ENCODE measurements around the gene KCNIP1.
"Not testable (repeated sequence)": the region's sequence is repeated elsewhere in the genome, so short reads cannot be mapped to it uniquely, and the experiment has no call there.

Gene KCNIP1

GRCh38 chr5:170757182-170757601, 253.4 kb downstream of the KCNIP1 start:
- no peak for DNase-seq

DNA sequence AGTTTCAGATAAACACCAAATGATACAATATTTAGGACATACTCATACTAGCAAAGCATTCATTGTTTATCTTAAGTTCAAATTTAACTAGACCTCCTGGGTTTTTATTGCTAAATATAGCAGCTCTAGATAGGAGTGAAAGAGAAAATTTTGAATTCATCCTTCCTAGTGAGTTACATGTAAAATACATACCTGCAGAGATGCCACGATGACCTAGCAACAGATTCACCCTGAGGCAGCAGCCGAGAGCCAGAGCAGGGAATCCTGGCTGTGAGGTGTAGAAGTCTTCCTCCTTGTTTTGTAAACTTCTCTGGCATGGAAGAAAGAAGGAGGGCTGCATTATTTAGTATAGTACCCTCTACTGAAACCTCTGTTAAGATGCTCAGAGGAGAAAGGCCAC, 253.8 kb downstream of the KCNIP1 start:
- no peak for DNase-seq

DNA sequence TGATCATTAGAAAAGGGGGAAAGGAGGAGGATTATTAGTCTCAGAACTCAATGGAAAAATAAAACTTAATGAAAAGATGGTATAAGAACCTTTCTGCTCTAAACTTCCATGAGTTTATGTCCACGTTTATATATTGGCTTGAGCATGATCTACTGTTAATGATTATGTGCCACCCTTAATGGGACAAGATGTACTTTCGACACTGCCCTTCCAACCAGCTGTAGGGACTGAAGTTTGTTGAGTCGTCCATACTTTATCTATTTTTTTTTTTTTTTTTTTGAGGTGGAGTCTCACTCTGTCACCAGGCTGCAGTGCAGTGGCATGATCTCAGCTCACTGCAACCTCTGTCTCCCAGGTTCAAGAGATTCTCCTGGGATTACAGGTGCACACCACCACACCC, 254.7 kb downstream of the KCNIP1 start:
- no peak for DNase-seq

DNA sequence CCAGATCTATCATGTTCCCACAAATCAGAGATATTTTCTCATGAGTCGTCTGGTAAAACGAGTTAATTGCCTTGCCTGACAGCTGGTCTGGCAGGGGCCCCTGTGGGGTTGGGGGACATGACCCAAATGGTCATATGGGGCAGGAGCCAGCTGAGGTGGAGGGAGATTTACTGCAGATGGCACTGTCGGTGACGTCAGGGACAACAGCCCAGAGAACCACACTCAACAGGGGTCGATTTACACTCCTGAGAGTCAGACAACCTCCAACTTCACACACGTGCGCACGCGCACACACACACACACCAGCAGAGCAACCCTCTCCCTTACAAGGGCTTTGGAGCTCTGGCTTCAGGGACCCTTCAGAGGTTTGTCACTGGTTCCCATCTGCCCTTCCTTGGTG, 256.3 kb downstream of the KCNIP1 start:
- DNase-seq: no peak

DNA sequence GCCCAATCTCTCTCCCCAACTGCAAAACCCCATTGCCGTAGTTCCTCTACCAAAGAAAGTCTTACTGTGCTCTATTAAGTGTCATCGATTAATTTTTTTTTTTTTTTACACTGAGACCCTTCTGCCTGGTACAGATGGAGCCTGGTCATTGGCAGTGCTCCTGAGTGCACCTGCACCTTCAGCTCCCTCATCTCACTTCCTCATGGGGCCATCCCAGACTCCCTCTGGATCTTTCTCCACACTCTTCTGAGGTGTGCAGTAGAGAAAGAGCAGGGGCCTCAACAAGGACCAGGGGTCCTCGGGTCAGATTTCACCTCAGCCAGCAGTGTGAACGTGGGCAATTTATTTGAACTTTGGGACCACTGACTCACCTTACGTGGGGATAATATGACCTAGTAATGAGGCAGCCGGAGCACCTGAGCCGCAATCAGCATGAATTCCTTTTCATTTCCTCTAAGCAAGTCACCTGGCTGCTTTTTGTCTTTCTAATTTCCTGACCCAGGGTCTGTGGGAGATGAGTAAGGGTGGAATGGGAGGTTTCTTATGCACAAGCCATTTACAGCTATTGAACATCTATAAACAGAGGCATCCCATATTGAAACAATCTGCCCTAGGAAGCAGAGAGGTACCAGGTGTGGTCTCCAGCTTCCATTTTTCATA, 257.4 kb downstream of the KCNIP1 start:
- DNase-seq: no peak

DNA sequence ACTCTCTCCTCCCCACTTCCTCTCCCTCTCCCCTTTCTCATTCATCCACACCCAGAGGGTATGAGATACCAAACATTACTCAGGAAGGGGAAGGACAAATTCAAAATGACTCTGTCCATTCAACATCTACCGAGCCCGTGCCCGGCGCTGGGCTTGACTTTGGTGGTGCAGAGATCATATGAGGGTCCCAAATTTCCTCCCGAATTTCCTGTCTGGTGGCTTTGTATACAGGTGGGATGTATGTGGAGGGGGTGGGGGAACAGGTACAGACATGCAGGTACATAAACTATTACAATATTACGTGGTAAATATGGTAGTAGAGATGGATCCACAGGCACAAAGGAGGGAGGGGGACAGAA, 257.9 kb downstream of the KCNIP1 start:
- no peak for DNase-seq

- DNase-seq: not testable (repeated sequence)
Measured at GRCh38 chr5:170762298-170762697, 258.5 kb downstream of the KCNIP1 start.

- not testable (repeated sequence) for DNase-seq
Measured at GRCh38 chr5:170765868-170766267, 262.0 kb downstream of the KCNIP1 start.

GRCh38 chr5:170769246-170769645, 265.4 kb downstream of the KCNIP1 start:
- no peak for DNase-seq

- DNase-seq: no peak
Measured at GRCh38 chr5:170769898-170770416, 266.1 kb downstream of the KCNIP1 start.

GRCh38 chr5:170771496-170771895, 267.7 kb downstream of the KCNIP1 start:
- no peak for DNase-seq

GRCh38 chr5:170773024-170773985, 269.5 kb downstream of the KCNIP1 start:
- DNase-seq: no peak

DNA sequence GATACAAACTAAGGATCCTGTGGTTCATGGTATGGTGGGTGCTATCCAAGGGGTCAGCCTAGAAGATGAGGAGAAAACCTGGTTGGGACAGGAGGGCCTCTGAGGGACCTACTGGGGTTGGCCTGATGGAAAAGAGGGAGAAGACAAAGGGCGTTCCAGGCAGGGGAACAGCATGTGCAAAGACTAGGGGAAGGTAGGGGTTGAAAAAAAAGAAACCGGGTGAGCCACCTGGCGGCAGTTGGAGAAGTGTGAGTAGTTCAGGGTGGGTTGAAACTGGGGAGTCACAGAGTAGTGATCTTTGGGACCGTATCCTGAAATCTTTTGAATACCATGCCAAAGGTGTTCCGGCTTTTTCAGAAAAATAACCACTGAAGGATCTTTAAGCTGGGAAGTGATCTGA, 271.0 kb downstream of the KCNIP1 start:
- no peak for DNase-seq

GRCh38 chr5:170781946-170782345, 278.1 kb downstream of the KCNIP1 start:
- DNase-seq: no peak

- no peak for DNase-seq
Measured at GRCh38 chr5:170782438-170782837, 278.6 kb downstream of the KCNIP1 start.

DNA sequence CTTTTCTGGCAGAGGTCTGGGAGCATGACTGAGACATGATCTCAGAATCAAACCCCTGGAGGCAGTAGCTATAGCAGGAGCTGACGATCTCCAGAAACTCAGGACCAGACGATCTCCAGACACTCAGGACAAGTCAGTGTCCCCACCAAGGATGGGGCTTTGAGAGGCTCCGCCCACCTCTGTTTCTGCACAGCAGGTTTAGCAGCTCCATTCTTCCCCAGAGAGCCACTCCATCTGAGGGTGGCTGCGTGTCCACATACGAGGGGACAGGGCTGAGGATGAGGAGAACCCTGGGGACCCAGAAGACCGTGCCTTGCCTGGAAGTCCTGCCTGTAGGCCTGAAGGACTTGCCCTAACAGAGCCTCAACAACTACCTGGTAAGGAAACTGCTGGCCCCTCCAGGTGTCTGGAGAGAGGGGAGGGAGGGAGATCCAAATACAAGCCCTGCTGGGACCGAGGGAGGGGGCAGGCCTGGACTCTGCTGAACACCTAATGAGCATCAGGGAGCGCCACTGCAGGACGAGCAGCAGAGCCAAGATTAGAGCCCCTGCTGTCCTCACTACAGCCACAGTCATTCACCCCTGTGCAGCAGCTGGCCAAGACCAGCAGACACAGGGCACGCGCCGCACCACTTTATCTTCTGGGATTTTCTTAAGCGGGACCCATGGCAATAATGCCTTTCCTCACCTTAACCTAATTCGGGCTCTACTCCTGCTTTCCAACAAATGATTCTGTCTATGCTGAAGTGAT, 279.9 kb downstream of the KCNIP1 start, which contains the start of gene GABRP:
Gene GABRP (plus strand): TSS at position 228 of the 750 bp plus-strand sequence. CDS start 4,891 bp downstream, outside the sequence.
- no peak for DNase-seq

DNA sequence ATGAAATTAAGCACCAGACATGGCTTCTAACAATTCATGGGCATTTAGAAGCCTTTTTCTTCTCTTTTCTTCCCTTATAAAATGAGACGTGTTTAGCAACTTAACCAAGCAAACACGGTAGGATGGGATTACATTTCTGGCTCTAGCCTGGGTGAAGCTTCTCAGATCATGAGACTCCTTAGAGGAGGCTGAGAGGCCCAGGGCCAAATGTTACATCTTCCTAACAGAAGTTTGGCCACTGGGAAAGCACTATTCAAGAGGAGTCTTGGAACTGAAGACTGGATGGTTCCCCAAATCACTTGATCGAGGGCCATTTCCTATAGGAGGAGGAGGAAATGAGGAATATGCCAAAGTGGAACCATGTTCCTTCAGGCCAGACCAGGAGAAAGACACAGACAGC, 281.6 kb downstream of the KCNIP1 start:
- no peak for DNase-seq
